Esophagus muscularis mucosa (tissue), 3 donors: ENCODE measurements around the gene FREM1.

Experiments used
- CTCF ChIP-seq, 3 experiments: fragments of 200-600 bp in 2 of 3; fragments of 450-650 bp in 1 of 3; sonication (generic) in 2 of 3; IDR thresholded peaks; one replicate each; pipeline ENCODE4 v1.5.1; 2017 to 2019; ENCODE audit warnings: antibody characterized with exemption in 3 of 3, mild to moderate bottlenecking in 2 of 3, moderate library complexity in 1 of 3
- POLR2A ChIP-seq: fragments of 450-650 bp; IDR thresholded peaks from one replicate; pipeline ENCODE4 v1.6.1; 2017; ENCODE audit warnings: antibody characterized with exemption, moderate library complexity, mild to moderate bottlenecking, low read depth
- POLR2AphosphoS5 ChIP-seq, 2 donors: sonication (generic); formaldehyde crosslinking; IDR thresholded peaks; one replicate each; pipeline ENCODE4 v1.6.1; 2017; ENCODE audit warnings: antibody characterized with exemption in 2 of 2

DNA sequence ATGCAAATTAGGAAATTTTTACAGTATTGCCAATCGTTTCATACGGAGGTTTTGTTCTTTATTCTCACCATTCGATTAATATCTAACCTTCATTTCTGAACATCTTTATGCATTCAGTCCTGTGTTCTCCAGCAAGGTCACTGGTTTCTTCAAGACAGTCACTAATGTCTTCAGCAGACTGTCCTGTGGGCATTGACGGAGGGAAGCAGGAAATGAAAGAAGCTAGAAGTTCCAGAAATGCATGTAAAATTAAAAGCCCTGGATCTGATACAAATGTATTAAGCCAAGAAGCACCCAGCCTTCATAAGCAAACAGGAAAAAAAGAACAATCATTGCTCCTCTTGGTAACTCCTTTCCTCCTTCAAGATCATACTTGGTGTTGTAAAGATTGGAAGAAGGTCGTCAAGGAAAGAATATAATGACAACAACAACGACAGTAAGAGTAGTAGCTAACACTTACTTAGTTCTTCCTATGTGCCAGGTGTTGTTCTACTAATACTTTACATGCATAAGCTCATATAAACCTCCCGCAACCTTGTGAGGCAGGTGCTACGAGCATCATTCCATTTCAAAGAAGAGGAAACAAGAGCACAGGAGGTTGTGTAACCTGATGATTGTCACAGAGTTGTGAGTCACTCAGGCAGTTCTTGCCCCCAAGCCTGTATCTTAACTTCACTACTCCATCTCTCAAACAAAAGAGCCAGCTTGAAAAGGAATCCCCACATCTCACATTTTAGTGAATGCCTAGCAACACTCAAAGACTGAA lies 127.8 kb downstream of the FREM1 start:
- TF ChIP-seq POLR2AphosphoS5 (IDR thresholded peaks at IDR 0.05) (no peak), CTCF (IDR thresholded peaks at IDR 0.05) (no peak), POLR2A (no peak)
